ENCODE results near the gene IQCH. TPM values are rescaled to one million over a fixed set of nuclear protein-coding genes. Genes with fewer than 3 reads are reported as not detected.

IQCH gene
- total and polyA plus RNA-seq, 12 donors, result 0.67 to 7.3 (median 2.9) TPM

DNA sequence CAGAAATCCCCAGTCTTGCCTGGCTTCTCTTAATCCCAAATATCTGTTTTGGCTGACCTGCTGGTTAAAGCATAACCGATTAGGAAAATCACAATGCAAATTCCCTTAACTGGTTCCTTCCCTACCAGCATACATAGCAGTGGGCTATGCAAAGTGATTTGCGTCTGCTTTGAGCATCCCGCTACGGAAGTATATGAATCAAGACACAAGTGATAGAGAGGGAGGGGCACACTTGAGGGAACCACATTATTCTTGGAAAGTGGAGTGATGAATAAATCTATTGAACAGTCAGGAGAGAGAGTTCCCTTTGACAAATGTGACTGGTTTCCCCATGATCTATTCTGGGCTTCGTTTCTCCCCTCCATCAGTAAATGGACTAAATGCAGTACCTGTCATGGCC, 146.8 kb downstream of the IQCH start:
- no peak overlapping the region for H3K27ac ChIP-seq
- intact Hi-C loops (cut with DNase I), result no loop called here
- H3K36me3 ChIP-seq (replicated peaks in 1 of 2), result no peaks in the 10 kb centered on the region
- no peaks in the 10 kb centered on the region for H3K27me3 ChIP-seq
- 81 to 89% (median 84%) methylated on average over 5 of the region's 5 CpGs for WGBS, 4 donors
- no peak for TF ChIP-seq POLR2A (IDR thresholded peaks at IDR 0.05)
- TF ChIP-seq, protein P1, sequence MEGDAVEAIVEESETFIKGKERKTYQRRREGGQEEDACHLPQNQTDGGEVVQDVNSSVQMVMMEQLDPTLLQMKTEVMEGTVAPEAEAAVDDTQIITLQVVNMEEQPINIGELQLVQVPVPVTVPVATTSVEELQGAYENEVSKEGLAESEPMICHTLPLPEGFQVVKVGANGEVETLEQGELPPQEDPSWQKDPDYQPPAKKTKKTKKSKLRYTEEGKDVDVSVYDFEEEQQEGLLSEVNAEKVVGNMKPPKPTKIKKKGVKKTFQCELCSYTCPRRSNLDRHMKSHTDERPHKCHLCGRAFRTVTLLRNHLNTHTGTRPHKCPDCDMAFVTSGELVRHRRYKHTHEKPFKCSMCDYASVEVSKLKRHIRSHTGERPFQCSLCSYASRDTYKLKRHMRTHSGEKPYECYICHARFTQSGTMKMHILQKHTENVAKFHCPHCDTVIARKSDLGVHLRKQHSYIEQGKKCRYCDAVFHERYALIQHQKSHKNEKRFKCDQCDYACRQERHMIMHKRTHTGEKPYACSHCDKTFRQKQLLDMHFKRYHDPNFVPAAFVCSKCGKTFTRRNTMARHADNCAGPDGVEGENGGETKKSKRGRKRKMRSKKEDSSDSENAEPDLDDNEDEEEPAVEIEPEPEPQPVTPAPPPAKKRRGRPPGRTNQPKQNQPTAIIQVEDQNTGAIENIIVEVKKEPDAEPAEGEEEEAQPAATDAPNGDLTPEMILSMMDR (IDR thresholded peaks at IDR 0.05), result no peak
- H3K4me1 ChIP-seq (replicated peaks in 1 of 2), result no peaks in the 10 kb centered on the region
- no peaks in the 10 kb centered on the region for H3K9me3 ChIP-seq (replicated peaks in 1 of 3)
- no peak overlapping the region for H3K4me3 ChIP-seq
- DNase-seq, result no peak

DNA sequence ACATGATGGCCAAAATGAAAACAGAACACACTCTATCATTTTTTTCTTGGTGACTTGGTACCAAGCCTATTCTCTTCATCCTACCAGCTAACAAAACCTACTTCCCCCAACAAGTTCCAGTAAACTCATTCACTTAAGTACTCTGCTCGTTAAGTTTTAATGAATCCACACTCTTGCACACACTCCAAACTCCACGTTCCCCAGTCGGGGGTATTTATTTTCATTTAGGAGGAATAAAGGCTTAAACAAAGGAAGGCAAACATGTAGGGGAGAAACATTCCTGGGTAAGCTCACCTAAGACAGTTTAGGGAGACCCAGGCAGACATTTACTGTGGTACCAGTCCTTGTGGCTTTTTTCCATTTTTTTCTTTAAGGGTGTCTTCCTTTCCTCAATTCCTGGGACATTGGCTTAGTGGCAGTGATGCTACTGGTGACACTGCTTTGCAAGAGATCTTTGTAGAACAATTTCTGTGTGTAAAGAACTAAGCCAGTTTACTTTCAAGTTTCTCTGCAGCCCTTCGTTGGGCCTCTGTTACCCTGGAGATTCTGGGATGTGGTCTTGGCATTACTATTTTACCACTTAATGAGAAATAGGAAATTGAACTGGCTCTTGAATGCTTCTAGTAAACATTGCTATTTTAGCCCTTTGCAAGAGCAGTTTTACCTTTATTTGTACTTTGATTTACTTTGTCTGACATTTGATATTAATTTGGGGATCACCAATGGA, 149.0 kb downstream of the IQCH start:
- intact Hi-C loops (cut with DNase I), result no loop called here
- no peak overlapping the region for H3K27ac ChIP-seq
- TF ChIP-seq POLR2A (IDR thresholded peaks at IDR 0.05), result no peak
- TF ChIP-seq, protein P1 (IDR thresholded peaks at IDR 0.05), result no peak
- WGBS, 4 donors, result 76 to 84% (median 78%) methylated on average over 4 of the region's 4 CpGs
- no peaks in the 10 kb centered on the region for H3K27me3 ChIP-seq
- peaks cover 0 to 8% of the 10 kb centered on the region in 2 donors for H3K4me1 ChIP-seq (replicated peaks in 1 of 2)
- no peak overlapping the region for H3K4me3 ChIP-seq
- no peaks in the 10 kb centered on the region for H3K9me3 ChIP-seq (replicated peaks in 1 of 3)
- no peaks in the 10 kb centered on the region for H3K36me3 ChIP-seq (replicated peaks in 1 of 2)
- no peak for DNase-seq

DNA sequence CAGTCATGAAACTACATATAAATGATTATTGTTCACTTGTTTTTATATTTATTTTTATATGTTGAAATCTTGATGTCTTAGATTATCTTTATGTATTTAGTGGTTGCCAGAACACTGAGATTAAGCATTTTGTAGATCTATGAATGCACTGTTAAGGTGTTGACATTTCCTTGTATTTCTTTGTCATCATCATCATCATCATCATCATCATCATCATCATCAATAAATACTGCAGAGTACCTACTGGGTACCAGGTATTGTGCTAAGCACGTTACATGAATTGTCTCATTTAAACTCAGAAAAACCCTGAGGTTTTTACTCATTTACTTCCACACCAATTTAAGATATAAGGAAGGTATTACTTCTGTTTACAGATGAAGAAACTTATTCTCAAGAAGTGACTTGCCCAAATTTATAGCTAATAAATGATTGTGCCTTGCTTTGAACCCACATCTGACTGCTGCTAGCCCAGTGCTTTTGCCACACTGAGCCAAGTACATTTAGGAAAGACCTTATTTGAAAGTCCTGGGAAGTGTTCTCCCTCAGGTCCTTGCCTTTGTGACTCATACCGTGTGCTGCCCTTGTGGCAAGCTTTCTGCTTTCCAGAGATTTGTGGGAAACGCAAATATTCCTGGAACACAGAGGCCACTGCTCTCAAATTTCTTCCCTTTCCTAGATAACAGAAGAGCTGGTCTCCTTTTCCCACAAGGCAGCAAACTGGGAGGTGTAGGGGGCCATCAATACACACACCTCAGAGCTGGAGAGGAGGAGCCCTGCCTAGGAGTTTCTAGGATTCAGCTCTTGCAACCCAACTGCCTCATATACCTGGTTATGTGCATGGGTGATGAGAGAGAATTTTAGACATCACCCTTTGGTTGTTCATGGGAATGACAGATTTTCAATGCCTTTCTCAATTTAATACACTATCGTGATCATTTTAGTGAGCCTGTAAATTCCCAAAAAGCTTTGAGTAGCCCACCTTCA, 150.9 kb downstream of the IQCH start:
- intact Hi-C loops (cut with DNase I), result no loop called here
- Histone ChIP-seq H3K4me3 (no peak overlapping the region), H3K9me3 (replicated peaks in 1 of 3) (no peaks in the 10 kb centered on the region), H3K27me3 (no peaks in the 10 kb centered on the region), H3K4me1 (replicated peaks in 1 of 2) (peaks cover 0 to 8% of the 10 kb centered on the region in 2 donors), H3K27ac (no peak overlapping the region), H3K36me3 (replicated peaks in 1 of 2) (no peaks in the 10 kb centered on the region)
- no peak for TF ChIP-seq POLR2A (IDR thresholded peaks at IDR 0.05)
- TF ChIP-seq, protein P1 (IDR thresholded peaks at IDR 0.05), result no peak
- peak in 6 of 7 donors; percentile 17 to 41 (median 23) for DNase-seq
- WGBS, 4 donors, result 49 to 57% (median 54%) methylated on average over 4 of the region's 4 CpGs

DNA sequence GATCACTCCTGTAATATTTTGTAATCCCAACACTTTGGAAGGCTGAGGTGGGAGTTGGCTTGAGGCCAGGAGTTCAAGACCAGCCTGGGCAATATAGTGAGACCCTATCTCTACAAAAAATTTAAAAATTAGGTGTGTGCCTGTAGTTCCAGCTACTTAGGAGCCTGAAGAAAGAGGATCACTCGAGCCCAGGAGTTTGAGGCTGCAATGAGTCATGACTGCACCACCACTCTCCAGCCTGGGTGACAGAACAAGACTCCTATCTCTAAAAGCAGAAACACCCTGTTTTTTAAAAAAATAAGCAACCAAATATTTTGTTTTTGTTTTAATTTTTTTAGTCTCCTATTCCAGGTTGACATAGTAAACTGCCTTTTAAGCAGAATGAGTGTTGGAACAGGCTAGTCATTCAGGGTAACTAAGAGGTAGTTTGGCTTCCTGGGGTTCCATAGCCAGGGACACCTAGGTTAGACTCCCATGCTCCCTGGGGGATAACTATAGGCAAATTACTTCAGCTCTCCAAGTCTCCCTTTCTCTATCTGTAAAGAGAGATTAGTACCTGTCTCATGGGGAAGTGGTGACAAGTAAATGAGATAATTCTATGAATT, 151.8 kb downstream of the IQCH start:
- Histone ChIP-seq H3K27ac (no peak overlapping the region), H3K4me1 (replicated peaks in 1 of 2) (peaks cover 0 to 8% of the 10 kb centered on the region in 2 donors), H3K4me3 (no peak overlapping the region), H3K36me3 (replicated peaks in 1 of 2) (no peaks in the 10 kb centered on the region), H3K27me3 (no peaks in the 10 kb centered on the region), H3K9me3 (replicated peaks in 1 of 3) (no peaks in the 10 kb centered on the region)
- peak in 1 of 7 donors; percentile 7 for DNase-seq
- intact Hi-C loops (cut with DNase I), result no loop called here
- 39 to 64% (median 52%) methylated on average over 1 of the region's 1 CpG for WGBS, 4 donors
- TF ChIP-seq, protein P1 (IDR thresholded peaks at IDR 0.05), result no peak
- no peak for TF ChIP-seq POLR2A (IDR thresholded peaks at IDR 0.05)
